IMR-90 (cell line): ENCODE data around the gene CES4A. TPM values are rescaled to one million over a fixed set of nuclear protein-coding genes. Genes with fewer than 3 reads are reported as not detected.

ENCODE experiments used
- ATAC-seq: fragments of 200-7000 bp; cut with Tn5 transposase; 2 replicates; pipeline ENCODE4 v1.9.1; 2020; ENCODE audit warnings: low read depth, mild to moderate bottlenecking, moderate library complexity
- BruUV-seq: library from RNA; stranded (reverse); fragments of 400-500 nt; replicated peaks from 2 replicates; lab custom pipeline; 2021; lab: Mats Ljungman, UMichigan
- CTCF ChIA-PET: fragments of 300-600 bp; formaldehyde crosslinking; extraction: SDS; loops from one replicate; lab custom pipeline; 2021; ENCODE audit warnings: antibody characterized with exemption; lab: Yijun Ruan, JAX
- POLR2A ChIA-PET: fragments of 300-600 bp; sonication (Branson Sonifier 250); formaldehyde crosslinking; loops from one replicate; lab custom pipeline; 2022; ENCODE audit warnings: antibody characterized with exemption; ENCODE audit not compliant: unreplicated experiment; lab: Charles Lee
- DNase-seq: peaks from one replicate; pipeline ENCODE4 v3.0.0; 2013
- H2AFZ ChIP-seq: replicated peaks from 2 replicates; pipeline ENCODE3; 2013; ENCODE audit warnings: low read length, mild to moderate bottlenecking; ENCODE audit not compliant: poor library complexity
- H2AK5ac ChIP-seq: 2 replicates; pipeline ENCODE4 v1.6.1; 2013; ENCODE audit warnings: low read depth, low read length, inconsistent platforms
- H2AK9ac ChIP-seq: replicated peaks from 2 replicates; pipeline ENCODE3; 2013; ENCODE audit warnings: mild to moderate bottlenecking, low read depth, low read length, moderate library complexity; ENCODE audit not compliant: poor library complexity
- H2BK120ac ChIP-seq: 2 replicates; pipeline ENCODE4 v1.6.1; 2013; ENCODE audit warnings: low read depth, low read length, inconsistent platforms
- H2BK15ac ChIP-seq: 3 replicates; pipeline ENCODE4 v1.6.1; 2013; ENCODE audit warnings: low read depth, low read length, inconsistent platforms
- H2BK20ac ChIP-seq: 2 replicates; pipeline ENCODE4 v1.6.1; 2013; ENCODE audit warnings: low read depth, mild to moderate bottlenecking, inconsistent platforms, low read length, moderate library complexity
- H2BK5ac ChIP-seq: 2 replicates; pipeline ENCODE4 v1.6.1; 2013; ENCODE audit warnings: mild to moderate bottlenecking, low read depth, low read length, inconsistent platforms; ENCODE audit not compliant: poor library complexity, severe bottlenecking
- H3K14ac ChIP-seq: replicated peaks from 2 replicates; pipeline ENCODE4 v1.6.1; 2013; ENCODE audit warnings: low read depth, low read length, inconsistent platforms
- H3K18ac ChIP-seq: 2 replicates; pipeline ENCODE4 v1.6.1; 2013; ENCODE audit warnings: low read depth, low read length, control low read depth
- H3K23ac ChIP-seq: 2 replicates; pipeline ENCODE4 v1.6.1; 2013; ENCODE audit warnings: low read depth, low read length, inconsistent platforms
- H3K27ac ChIP-seq: 2 replicates; pipeline ENCODE4 v1.5.1; 2013; ENCODE audit warnings: mild to moderate bottlenecking, control low read depth, low read length; ENCODE audit not compliant: insufficient read depth
- H3K27me3 ChIP-seq: 2 replicates; pipeline ENCODE4 v1.6.1; 2013; ENCODE audit warnings: low read length; ENCODE audit not compliant: control insufficient read depth, insufficient read depth
- H3K36me3 ChIP-seq: 2 replicates; pipeline ENCODE4 v1.6.1; 2013; ENCODE audit warnings: low read length, mixed read lengths; ENCODE audit not compliant: control insufficient read depth, insufficient read depth
- H3K4ac ChIP-seq: 2 replicates; pipeline ENCODE4 v1.6.1; 2013; ENCODE audit warnings: low read depth, low read length, inconsistent platforms
- H3K4me1 ChIP-seq: 2 replicates; pipeline ENCODE4 v1.6.1; 2013; ENCODE audit warnings: low read length, mixed read lengths; ENCODE audit not compliant: control insufficient read depth, insufficient read depth
- H3K4me2 ChIP-seq: 2 replicates; pipeline ENCODE4 v1.6.1; 2013; ENCODE audit warnings: low read depth, mild to moderate bottlenecking, control low read depth, low read length, moderate library complexity
- H3K4me3 ChIP-seq: 2 replicates; pipeline ENCODE4 v1.5.1; 2013; ENCODE audit warnings: low read depth, mild to moderate bottlenecking, control low read depth, low read length, moderate library complexity; ENCODE audit not compliant: insufficient read depth
- H3K56ac ChIP-seq: 2 replicates; pipeline ENCODE4 v1.6.1; 2013; ENCODE audit warnings: low read length, inconsistent platforms; ENCODE audit not compliant: insufficient read depth; ENCODE audit errors: extremely low read depth
- H3K79me1 ChIP-seq, 2 experiments: 2 replicates each; pipeline ENCODE4 v1.6.1; 2013; ENCODE audit warnings: low read length in 2 of 2, inconsistent platforms in 1 of 2, low read depth in 1 of 2
- H3K9ac ChIP-seq: 2 replicates; pipeline ENCODE4 v1.6.1; 2013; ENCODE audit warnings: low read depth, low read length, control low read depth
- H3K9me1 ChIP-seq: 2 replicates; pipeline ENCODE4 v1.6.1; 2013; ENCODE audit warnings: low read length, inconsistent platforms; ENCODE audit not compliant: insufficient read depth
- H3K9me3 ChIP-seq: 2 replicates; pipeline ENCODE4 v1.6.1; 2013; ENCODE audit warnings: low read length; ENCODE audit not compliant: control insufficient read depth, insufficient read depth
- H4K20me1 ChIP-seq: 2 replicates; pipeline ENCODE4 v1.6.1; 2013; ENCODE audit warnings: low read length, inconsistent platforms; ENCODE audit not compliant: insufficient read depth
- H4K5ac ChIP-seq: 2 replicates; pipeline ENCODE4 v1.6.1; 2013; ENCODE audit warnings: mild to moderate bottlenecking, low read depth, low read length, control low read depth
- H4K8ac ChIP-seq, 2 experiments: 2 replicates each; pipeline ENCODE4 v1.6.1; 2013; ENCODE audit warnings: low read depth in 2 of 2, low read length in 2 of 2, control low read depth in 1 of 2, inconsistent platforms in 1 of 2
- H4K91ac ChIP-seq: 2 replicates; pipeline ENCODE4 v1.6.1; 2013; ENCODE audit warnings: low read depth, low read length, inconsistent platforms; ENCODE audit not compliant: insufficient read depth
- BHLHE40 ChIP-seq: fragments of 150-350 bp; IDR thresholded peaks from 2 replicates; pipeline ENCODE4 v1.6.1; 2016; ENCODE audit warnings: mild to moderate bottlenecking, low read depth, low read length
- CTCF ChIP-seq: conservative IDR thresholded peaks from 2 replicates; pipeline ENCODE4 v1.5.1; 2012; ENCODE audit warnings: mild to moderate bottlenecking, low read depth, low read length, improper control_type of control experiment
- FOS ChIP-seq: fragments of 150-350 bp; IDR thresholded peaks from 2 replicates; pipeline ENCODE4 v1.6.1; 2016; ENCODE audit warnings: low read depth, low read length
- NFE2L2 ChIP-seq: fragments of 150-350 bp; IDR thresholded peaks from 2 replicates; pipeline ENCODE4 v1.6.1; 2016; ENCODE audit warnings: low read depth, mild to moderate bottlenecking, low read length
- RAD21 ChIP-seq: IDR thresholded peaks from 2 replicates; pipeline ENCODE4 v1.6.1; 2012; ENCODE audit warnings: low read length, improper control_type of control experiment
- RCOR1 ChIP-seq: IDR thresholded peaks from 2 replicates; pipeline ENCODE4 v1.6.1; 2012; ENCODE audit warnings: mild to moderate bottlenecking, low read length, improper control_type of control experiment; ENCODE audit not compliant: insufficient replicate concordance
- SMC3 ChIP-seq: fragments of 150-350 bp; IDR thresholded peaks from 2 replicates; pipeline ENCODE4 v1.6.1; 2016; ENCODE audit warnings: low read depth, mild to moderate bottlenecking, antibody characterized with exemption, low read length, moderate library complexity
- WGBS, 2 experiments: methylation state at CpG; one replicate each; pipeline versions ENCODE4 v1.1.5 to v1.1.7; 2013; ENCODE audit warnings: missing lambda C conversion rate in 2 of 2; ENCODE audit not compliant: insufficient read length in 1 of 2; ENCODE audit errors: extremely low coverage in 2 of 2; 5-methylcytosine and 5-hydroxymethylcytosine counted together
- dilution Hi-C: fragments of 300-500 bp; cut with HindIII; formaldehyde crosslinking; loops from one replicate; pipeline ENCODE4 v1.14.3; 2018; ENCODE audit warnings: low sequenced_read_pairs; ENCODE audit not compliant: unreplicated experiment
- in situ Hi-C: fragments of 300-500 bp; cut with MboI; formaldehyde crosslinking; loops from 3 replicates; pipeline ENCODE4 v1.14.3; 2019; ENCODE audit warnings: low sequenced_read_pairs, inconsistent platforms, mixed read lengths
- intact Hi-C: fragments of 100-400 bp; cut with micrococcal nuclease; formaldehyde crosslinking; loops from 2 replicates; pipeline ENCODE4 v1.10.0; 2022
- polyA plus RNA-seq, 3 experiments: library from polyadenylated mRNA; depleted of rRNA; stranded (reverse); fragments of >200 nt; gene quantifications; 2 replicates each; pipeline ENCODE4 v1.2.3, GENCODE V29; 2012; ENCODE audit warnings: low replicate concordance in 1 of 3
- total RNA-seq: library from RNA; depleted of rRNA; stranded (reverse); fragments of >200 nt; gene quantifications from 2 replicates; pipeline ENCODE4 v1.2.3, GENCODE V29; 2012

The CES4A gene
- total and polyA plus RNA-seq, 2 of the 4 experiments (the other 2 are of a cell fraction), result 0.72 to 4.7 TPM

DNA sequence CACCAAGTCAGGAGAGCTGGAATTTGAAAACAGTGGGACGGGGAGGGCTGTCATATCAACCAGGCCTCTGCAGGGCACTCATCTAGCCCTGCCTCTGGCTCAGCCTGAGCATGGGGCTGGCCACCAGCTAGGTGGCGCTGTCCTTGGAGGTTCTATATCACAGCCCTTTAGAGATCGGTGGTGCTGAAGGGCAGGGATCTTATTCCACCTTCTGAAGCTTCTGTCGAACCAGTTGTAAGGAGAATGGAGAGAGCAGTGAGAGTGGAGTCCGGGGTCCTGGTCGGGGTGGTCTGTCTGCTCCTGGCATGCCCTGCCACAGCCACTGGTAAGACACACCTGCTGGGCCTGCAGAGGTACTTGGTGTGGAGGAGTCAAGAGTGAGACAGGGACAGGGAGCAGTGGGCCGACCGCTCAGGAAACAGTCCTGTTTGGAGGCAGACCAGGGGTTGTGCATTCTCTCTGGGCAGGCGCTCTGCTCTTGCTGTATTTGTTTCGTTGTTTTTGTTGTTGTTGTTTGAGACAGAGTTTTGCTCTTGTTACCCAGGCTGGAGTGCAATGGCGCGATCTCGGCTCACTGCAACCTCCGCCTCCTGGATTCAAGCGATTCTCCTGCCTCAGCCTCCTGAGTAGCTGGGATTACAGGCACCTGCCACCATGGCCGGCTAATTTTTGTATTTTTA is 27.2 kb upstream of the CES4A start, which contains the start of gene CES3:
Gene CES3 (plus strand): TSS at position 202 of the 680 bp plus-strand sequence. CDS start 42 bp downstream, at position 244.
- H4K8ac ChIP-seq, result no peak within 1 kb of the TSS
- H2BK15ac ChIP-seq, result no peak within 1 kb of the TSS
- H2AFZ ChIP-seq, result peak within 1 kb of the TSS; percentile 33
- no peak within 1 kb of the TSS for H4K91ac ChIP-seq
- H3K4me3 ChIP-seq, result no peak within 1 kb of the TSS
- no peak within 1 kb of the TSS for H2BK5ac ChIP-seq
- H3K56ac ChIP-seq, result no peak within 1 kb of the TSS
- no TSS peak for BruUV-seq
- H3K4ac ChIP-seq, result no peak within 1 kb of the TSS
- CTCF ChIA-PET, result interaction anchor here (0.6 to 1.2 kb wide), 10 partner anchors 9 to 199 kb away, joined by 3 to 4 read pairs (median 3); partner anchors contain the start of genes FBXL8 and TRADD
- H3K9me3 ChIP-seq, result no peaks in the 10 kb centered on the region
- H2BK120ac ChIP-seq, result no peak within 1 kb of the TSS
- H3K27ac ChIP-seq, result no peak within 1 kb of the TSS
- WGBS, 2 experiments, result 17% methylated on average over 2 of the region's 16 CpGs; no CpG with 5 or more reads in 1 of the 2 experiments
- in situ Hi-C loops (loop anchor here (5.0 to 10.0 kb wide), 2 partner anchors 196 to 494 kb away; partner anchors contain the start of genes FBXL8 and TRADD), dilution Hi-C loops (no loop called here), intact Hi-C loops (no loop called here)
- no peak within 1 kb of the TSS for H3K18ac ChIP-seq
- no peak within 1 kb of the TSS for H2AK5ac ChIP-seq
- TF ChIP-seq RAD21, result peak; percentile 37
- TF ChIP-seq FOS, result no peak
- TF ChIP-seq BHLHE40, result no peak
- TF ChIP-seq RCOR1, result no peak
- TF ChIP-seq SMC3, result peak; percentile 55
- peak; percentile 71 for TF ChIP-seq CTCF
- TF ChIP-seq NFE2L2, result no peak
- no peak within 1 kb of the TSS for H2BK20ac ChIP-seq
- no peaks in the 10 kb centered on the region for H3K79me1 ChIP-seq
- H3K36me3 ChIP-seq, result no peaks in the 10 kb centered on the region
- POLR2A ChIA-PET, result no interaction called here
- H3K4me1 ChIP-seq, result no peaks in the 10 kb centered on the region
- no peak within 1 kb of the TSS for H2AK9ac ChIP-seq
- no peak within 1 kb of the TSS for H3K4me2 ChIP-seq
- peaks cover 36% of the 10 kb centered on the region for H3K27me3 ChIP-seq
- H4K20me1 ChIP-seq, result no peaks in the 10 kb centered on the region
- ATAC-seq (peak; percentile 99), DNase-seq (peak; percentile 58)
- peaks cover 3% of the 10 kb centered on the region; the same call in 1 of the 2 replicates for H3K9me1 ChIP-seq
- no peak within 1 kb of the TSS for H3K23ac ChIP-seq
- H3K14ac ChIP-seq, result no peak within 1 kb of the TSS
- no peak within 1 kb of the TSS for H3K9ac ChIP-seq
- no peak within 1 kb of the TSS for H4K5ac ChIP-seq
